ENCODE results near the gene PIP4K2A.
"Not testable (repeated sequence)": the region's sequence is repeated elsewhere in the genome, so short reads cannot be mapped to it uniquely, and the experiment has no call there.

The PIP4K2A gene

DNA sequence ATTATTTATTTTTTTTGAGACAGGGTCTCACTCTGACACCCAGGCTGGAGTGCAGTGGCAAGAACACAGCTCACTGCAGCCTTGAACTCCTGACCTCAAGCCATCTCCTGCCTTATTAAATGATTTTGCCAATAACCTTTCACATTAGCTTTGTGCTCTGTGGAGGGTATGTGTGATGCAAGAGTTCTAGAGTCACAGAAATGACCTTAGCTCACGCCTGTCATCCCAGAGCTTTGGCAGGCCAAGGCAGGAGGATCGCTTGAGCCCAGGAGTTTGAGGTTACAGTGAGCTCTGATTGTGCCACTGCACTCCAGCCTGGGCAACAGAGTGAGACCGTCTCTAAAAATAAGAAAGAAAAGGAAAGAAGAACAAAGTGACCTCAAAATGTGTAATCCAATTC lies 4.3 kb upstream of the PIP4K2A start:
- not testable (repeated sequence) for DNase-seq

DNA sequence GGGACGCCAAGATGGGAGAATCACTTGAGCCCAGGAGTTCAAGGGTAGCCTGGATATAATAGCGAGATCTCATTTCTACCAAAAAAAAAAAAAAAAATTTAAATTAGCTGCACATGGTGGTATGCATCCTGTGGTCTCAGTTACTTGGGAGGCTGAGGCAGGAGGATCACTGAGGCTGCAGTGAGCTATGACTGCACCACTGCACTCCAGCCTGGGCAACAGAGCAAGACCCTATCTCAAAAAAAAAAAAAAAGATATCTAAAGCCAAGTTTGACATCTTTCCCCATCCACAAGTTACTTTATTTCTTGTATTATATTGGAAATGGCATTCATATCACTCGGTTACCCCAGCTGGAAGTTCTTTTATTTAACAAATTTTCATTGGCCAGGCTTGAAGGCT lies 3.4 kb upstream of the PIP4K2A start:
- no peak for DNase-seq

DNA sequence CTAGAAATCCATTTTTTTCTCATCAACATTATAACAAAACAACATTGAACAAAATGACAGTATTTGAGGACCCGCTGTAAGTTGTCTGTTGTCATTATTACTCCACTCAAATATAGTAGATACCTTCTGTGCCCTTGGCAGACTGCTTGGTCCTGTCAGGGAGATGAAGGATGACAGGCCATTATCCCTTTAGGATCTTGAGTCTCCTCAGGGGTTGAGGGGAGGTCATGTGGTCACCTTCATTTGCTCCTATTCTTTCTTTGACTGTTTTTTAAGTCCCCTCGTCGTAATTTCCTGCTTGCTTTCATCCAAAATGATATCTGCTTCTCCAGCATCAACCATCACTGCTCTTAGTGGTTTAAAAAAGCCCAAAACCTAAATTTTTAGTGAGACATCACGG lies 2.6 kb upstream of the PIP4K2A start:
- no peak for DNase-seq

- DNase-seq = no peak
Measured at GRCh38 chr10:22715290-22715625, 880 bp upstream of the PIP4K2A start.

DNA sequence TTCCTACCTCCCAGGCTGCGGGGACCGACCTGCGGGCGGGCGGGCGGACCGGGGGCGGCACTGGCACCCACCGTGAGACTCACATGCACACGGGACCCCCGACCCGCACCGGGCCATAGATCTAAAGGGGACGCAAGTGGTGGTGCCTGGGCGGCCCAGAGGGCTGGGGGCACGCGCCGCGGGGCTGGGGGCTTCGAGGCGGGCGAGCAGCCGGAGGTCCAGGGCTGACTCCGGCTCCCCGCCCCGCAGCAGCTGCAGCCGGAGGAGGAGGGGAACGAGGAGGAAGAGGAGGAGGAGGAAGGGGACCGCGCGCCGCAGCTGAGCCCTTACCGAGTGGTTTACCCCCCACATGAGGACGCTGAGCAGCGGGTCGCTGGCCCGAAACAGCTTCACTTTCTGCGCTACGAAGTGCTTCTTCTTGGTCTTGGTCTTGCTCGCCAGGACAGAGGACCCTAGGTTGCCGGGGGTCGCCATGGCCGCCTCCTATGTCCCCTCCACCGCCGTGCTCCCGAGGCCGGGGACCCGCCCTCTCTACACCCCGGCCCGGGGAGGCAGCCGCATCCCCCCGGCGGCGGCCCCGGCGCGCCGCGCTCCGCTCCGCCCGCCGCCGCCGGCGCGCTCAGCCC lies 412 bp downstream of the PIP4K2A start:
- peak; percentile 9 to 26 for DNase-seq

DNA sequence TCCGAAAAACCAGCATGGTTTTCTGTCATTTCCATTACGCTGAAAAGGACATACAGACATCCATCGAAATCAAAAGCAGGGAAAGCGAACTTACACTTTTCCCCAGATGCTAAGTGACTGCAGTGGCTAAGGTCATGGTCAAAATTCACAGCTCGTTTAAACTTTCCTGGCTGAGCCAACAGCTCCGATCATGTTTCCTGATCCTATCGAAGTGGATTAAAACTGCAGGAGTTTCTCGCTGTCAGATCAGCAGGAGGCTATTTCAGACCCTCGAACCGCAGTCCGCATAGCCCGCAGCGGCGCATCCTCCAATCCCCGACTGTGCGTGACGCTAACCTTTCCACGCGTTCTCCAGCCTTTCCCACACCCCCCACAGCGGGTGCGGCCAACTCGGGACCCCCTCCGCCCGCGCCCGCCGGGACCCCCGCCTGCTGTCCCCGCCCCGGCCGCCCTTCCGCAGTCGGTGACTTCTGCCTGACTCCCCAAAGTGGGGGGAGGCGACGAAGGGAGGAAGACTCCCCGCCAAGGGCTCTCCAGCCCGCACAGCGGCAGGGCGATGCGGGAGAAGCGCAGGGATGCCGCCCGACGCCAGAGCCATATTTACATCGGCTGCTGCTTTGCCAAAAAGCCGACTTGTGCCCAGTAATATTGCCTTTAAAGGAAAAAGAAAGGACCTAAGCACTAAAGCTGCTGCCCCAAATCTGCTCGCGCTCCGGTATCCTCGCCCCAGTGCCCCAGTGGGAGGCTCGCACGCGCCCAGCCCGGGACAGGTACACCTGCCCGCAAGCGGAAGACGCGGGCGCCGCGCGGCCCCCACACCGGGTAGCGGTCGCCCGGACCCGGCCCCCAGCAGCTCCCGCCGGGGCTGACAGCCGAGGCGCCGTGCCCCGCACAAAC lies 1.2 kb downstream of the PIP4K2A start:
- peak; percentile 14 to 15 for DNase-seq

DNA sequence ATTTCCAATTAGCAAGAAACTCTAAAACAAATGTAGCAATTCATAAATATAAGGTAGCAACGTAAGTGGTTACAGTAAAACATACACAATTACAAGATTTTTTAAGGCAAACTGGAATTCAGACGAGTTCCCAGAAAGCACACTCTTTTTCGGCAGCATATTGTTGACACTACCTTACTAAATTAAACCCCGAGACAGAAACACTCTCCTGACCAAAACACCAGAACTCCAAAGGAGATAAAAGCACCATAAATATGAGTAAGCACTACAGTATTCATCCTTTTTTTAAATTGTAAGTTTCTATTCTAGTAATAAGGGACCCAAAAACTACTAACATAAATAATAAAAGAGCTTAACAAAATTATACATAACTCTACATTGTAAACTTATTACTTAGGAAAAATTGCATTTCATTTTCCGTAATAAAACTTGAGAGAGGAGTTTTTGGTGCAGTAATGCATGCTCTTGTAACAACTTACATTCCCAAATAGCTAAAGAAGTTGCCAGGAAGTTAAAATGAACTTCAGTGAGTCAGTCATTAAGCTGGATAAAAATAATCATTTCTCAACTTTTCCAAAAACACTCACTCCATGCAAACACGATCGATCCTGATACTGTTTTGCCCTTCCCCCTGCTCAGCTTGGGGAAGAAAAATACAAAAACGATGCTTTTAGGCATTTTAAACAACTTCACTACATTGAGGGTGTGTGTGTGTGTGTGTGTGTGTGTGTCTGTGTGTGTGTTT lies 2.0 kb downstream of the PIP4K2A start:
- DNase-seq = no peak

DNA sequence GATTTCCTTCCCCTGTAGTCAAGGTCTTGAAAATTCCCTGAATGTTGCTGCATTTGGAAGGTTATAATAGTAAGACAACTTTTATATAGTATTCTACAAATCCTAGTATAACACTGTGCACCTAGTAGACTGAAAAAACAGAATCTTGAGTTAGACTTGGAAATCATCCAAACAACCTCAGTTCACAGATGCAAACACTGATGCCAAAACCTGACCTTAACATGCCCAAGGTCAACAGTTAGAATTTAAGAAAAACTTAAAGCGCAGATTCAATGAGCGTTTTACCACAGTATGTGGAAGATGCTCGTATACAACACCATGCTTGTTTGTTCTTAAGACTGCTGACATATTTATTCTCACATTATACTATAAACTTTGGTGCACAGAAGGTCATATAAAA lies 3.0 kb downstream of the PIP4K2A start:
- no peak for DNase-seq

DNA sequence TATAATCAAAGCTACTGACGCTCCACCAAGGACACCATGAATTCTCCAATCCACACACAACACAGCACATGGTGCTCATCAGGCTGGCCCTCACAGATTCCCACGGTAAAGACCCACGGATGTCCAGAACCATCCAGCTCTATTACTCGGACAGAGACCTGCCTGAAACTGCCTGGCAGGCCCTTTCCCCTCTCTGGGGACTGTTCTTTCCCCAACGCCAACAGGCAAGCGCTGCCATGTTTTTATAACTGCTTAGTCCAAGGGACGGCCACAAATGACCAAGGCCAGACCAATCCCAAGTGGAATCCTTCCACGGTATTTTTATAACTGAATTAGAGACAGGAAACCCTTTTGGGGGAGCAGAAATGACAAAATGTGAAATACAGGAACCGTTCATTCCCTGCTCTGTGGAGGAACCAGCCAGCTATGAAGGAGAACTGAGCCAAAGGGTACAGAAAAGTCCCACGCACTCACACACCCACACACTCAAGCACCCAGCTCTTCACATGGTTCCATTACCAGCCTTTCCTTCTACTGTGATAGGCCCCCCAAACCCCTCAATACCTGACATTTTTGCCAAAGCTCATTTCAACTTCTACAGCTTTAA lies 4.1 kb downstream of the PIP4K2A start:
- DNase-seq = no peak

- DNase-seq = no peak
Measured at GRCh38 chr10:22708772-22709171, 5.6 kb downstream of the PIP4K2A start.

DNA sequence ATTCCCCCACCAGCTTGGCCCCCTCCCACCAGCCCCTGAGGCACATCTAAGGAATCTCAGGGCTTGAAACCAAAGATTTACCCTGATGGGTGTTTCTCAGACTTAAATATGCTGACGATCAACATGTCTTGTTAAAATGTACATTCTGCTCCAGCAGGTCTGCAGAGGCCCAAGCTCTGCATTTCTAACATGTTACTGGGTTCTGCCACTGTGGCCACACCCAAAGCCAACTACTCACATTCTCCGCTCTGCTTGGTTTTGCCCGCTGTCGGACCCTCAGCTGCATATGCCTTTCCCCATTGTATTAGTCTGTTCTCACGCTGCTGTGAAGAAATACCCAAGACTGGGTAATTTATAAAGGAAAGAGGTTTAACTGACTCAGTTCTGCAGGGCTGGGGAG lies 8.9 kb downstream of the PIP4K2A start:
- no peak for DNase-seq

DNA sequence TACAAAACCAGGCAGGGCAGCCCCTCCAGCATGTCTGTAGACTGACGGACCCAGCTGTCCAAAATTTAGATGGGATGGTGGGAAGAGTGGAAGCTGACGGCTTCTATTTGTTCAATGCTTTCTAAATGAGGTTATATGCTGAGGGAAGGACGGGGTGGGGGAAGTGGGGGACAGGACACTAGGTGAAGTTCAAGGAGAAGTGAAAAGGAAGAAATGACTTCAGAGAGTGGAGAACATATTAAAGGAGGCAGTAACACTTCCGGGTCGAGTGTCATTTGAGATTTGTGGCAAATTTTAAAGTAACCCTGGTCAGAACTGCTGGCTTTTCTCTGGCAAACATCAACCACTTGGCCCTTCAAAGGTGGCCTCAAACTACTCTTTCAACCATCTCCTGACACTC lies 9.4 kb downstream of the PIP4K2A start:
- DNase-seq = no peak

GRCh38 chr10:22704471-22704911 lies 9.9 kb downstream of the PIP4K2A start:
- DNase-seq = no peak

DNA sequence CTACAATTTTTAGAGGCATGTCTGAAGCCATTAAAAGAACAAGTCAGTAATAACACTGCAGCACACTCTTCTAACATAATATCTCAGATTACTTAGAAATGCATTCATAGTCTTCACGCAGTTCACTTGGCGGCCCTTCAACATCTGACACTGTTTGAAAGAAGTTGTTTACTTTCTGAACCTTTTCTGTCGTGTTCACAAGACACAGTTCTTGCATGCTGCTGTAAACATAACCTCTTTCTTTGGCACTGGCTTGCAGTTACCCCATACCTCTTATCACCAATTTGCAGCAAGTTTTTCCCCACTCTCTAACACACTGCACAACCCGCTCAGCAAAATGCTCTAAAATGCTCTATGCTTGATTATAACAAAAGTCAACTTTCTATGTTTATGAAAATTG lies 12.0 kb downstream of the PIP4K2A start:
- no peak for DNase-seq

DNA sequence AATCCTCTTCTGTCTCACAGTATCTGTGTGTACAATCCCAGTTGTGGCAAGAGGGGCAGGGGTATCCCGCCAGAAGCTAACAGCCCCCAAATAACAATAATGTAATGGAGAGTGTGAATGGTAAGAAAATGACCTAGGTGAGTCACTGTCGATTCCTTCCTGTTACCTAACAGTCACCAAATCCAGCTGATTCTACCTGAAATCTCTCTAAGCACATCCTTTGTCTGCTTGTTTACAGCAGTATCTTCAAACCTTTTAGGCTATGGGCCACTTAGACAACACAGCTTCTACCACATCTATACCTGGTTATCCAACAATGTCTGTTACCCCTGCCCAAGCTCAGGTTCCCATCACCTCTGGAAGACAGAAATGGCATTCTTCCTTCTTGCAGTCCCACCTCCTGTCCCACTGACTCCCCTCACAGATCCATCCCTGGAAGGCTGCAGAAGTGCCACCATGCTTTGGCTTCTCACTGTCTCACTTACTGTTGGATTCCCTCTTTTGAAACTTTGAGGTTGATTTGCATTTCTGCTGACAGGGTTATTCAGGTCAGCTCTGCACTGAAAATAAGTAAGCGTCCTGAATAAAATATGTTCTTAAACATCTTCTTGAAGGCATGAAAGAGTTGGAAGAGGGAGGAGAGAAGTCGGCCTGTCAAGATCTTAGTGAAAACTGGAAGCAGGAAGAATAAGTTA lies 13.1 kb downstream of the PIP4K2A start:
- no peak for DNase-seq

DNA sequence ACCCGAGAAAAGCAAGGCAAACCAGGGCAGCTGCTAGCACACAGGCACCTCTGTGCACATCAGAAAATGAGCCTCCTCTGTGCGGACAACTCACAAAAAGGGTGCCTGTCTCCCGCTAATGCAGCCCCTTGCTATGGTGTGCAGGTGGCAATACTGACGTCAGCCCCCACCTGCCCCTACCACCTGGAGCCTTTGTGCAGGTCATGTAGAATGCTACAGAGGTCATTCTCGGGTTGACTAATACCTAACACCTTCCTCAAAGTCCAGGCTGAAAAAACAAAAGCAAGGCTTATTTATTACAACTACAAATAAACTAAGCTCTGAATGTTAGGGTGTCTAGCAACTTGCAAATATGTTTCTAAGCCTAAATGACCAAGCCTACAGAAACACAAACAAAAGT lies 13.9 kb downstream of the PIP4K2A start:
- no peak for DNase-seq

DNA sequence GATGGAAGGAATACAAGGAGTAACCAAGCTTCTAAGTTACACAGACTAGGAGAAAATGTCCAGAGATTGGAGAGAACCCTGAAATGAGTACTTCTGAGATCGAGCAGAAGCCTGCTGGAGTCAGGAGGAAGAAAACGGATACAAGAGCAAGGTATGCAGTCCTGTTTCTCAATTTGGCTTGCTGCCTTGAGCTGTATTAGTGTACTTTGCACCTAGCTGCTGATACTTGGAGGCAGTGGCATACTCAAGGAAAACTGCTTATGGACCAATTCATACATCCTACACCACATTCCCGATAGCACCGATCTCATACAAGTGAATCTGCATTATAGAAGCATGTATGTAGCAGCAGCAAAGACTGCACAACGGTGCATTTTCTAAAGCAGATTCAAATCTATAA lies 14.4 kb downstream of the PIP4K2A start:
- no peak for DNase-seq

DNA sequence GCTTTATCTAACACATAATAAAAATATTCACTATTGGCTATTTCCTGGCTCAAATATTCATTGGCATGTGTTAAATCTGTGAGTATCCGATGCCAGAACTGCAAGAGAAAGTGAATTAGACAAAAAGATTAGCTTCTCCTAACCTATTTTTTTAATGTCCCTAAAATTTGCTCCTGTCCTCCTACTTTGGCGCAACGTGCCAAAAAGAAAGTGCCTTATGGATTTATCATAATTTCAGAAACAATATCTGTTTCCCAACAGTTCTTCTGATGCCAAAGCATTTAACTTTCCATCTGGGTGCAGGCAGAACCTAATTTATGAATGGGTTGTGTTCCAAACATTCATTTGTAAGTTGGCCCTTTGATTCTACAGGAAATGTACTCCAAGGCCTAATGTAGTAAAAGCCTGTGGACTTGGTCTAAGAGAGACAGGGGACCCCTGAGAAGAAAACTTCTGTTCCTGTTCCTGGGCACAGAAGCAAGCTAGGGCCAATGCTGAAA lies 15.4 kb downstream of the PIP4K2A start:
- no peak for DNase-seq

- no peak for DNase-seq
Measured at GRCh38 chr10:22697800-22698199, 16.6 kb downstream of the PIP4K2A start.

DNA sequence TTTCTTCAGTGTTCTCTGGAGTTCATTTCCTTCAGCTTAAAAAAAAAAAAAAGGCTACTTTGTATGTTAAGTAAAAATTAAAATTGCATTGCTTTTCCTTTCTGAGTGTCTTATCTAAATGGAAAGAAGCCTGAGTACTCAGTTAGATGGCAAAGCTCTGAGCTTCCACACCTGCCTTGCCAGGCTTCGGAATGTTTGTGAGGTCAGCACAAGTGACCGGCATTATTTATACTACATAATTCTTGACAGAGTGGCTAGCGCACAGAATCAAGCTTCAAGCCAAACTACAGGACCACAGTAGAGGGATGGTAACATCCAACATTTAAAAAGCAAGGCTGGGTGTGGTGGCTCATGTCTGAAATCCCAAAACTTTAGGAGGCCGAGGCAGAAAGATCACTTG lies 17.3 kb downstream of the PIP4K2A start:
- no peak for DNase-seq

GRCh38 chr10:22693860-22694259 lies 20.5 kb downstream of the PIP4K2A start:
- DNase-seq = no peak

GRCh38 chr10:22693371-22693784 lies 21.0 kb downstream of the PIP4K2A start:
- DNase-seq = no peak

- DNase-seq = not testable (repeated sequence)
Measured at GRCh38 chr10:22692119-22692518, 22.3 kb downstream of the PIP4K2A start.

All from stimulated activated CD4-positive, alpha-beta T cell treated with anti-CD3 and anti-CD28 coated beads, Interleukin-2, amount 100 ng/mL, for 48 hours (primary cell).